OCI-M1 (cell line): ENCODE measurements around the gene FKBP6.
"Not testable (repeated sequence)": the region's sequence is repeated elsewhere in the genome, so short reads cannot be mapped to it uniquely, and the experiment has no call there.

Experiments used
- DNase-seq: peaks from one replicate; lab custom pipeline; 2025; lab: John Stamatoyannopoulos, UW

Gene FKBP6

GRCh38 chr7:73327922-73328321 is at the start of gene FKBP6, which contains the start of gene TRIM50:
Gene FKBP6, plus strand, starts transcription at chr7:73328161. Its CDS starts 268 bp downstream, at chr7:73328429.
Gene TRIM50, minus strand, starts transcription at chr7:73328082. Its CDS starts 3,295 bp downstream, at chr7:73324787.
- DNase-seq = not testable (repeated sequence)

- DNase-seq = not testable (repeated sequence)
Measured at GRCh38 chr7:73297235-73297634, 30.7 kb upstream of the FKBP6 start.

GRCh38 chr7:73297706-73298105 is 30.3 kb upstream of the FKBP6 start:
- not testable (repeated sequence) for DNase-seq

GRCh38 chr7:73299812-73300211 is 28.1 kb upstream of the FKBP6 start:
- DNase-seq = not testable (repeated sequence)

GRCh38 chr7:73301108-73301507 is 26.9 kb upstream of the FKBP6 start:
- not testable (repeated sequence) for DNase-seq

GRCh38 chr7:73302846-73303245 is 25.1 kb upstream of the FKBP6 start:
- not testable (repeated sequence) for DNase-seq

- no peak for DNase-seq
Measured at GRCh38 chr7:73303546-73303945, 24.4 kb upstream of the FKBP6 start.

- no peak for DNase-seq
Measured at GRCh38 chr7:73304071-73304470, 23.9 kb upstream of the FKBP6 start.

- DNase-seq = not testable (repeated sequence)
Measured at GRCh38 chr7:73304612-73305387, 23.2 kb upstream of the FKBP6 start.

- DNase-seq = no peak
Measured at GRCh38 chr7:73307436-73307835, 20.5 kb upstream of the FKBP6 start.

- DNase-seq = no peak
Measured at GRCh38 chr7:73308074-73308664, 19.8 kb upstream of the FKBP6 start.

GRCh38 chr7:73308665-73309214 is 19.2 kb upstream of the FKBP6 start, which contains the start of gene NSUN5:
Gene NSUN5, minus strand, starts transcription at chr7:73308826. Its CDS starts 36 bp downstream, at chr7:73308790.
- DNase-seq = peak; percentile 97

GRCh38 chr7:73311421-73311820 is 16.5 kb upstream of the FKBP6 start:
- not testable (repeated sequence) for DNase-seq

GRCh38 chr7:73312831-73313520 is 15.0 kb upstream of the FKBP6 start:
- DNase-seq = no peak

GRCh38 chr7:73313521-73313906 is 14.4 kb upstream of the FKBP6 start:
- no peak for DNase-seq

GRCh38 chr7:73314271-73314670 is 13.7 kb upstream of the FKBP6 start:
- no peak for DNase-seq

GRCh38 chr7:73316521-73316920 is 11.4 kb upstream of the FKBP6 start:
- DNase-seq = no peak

- not testable (repeated sequence) for DNase-seq
Measured at GRCh38 chr7:73318656-73319204, 9.2 kb upstream of the FKBP6 start.

- DNase-seq = not testable (repeated sequence)
Measured at GRCh38 chr7:73319541-73319940, 8.4 kb upstream of the FKBP6 start.

- not testable (repeated sequence) for DNase-seq
Measured at GRCh38 chr7:73320009-73320408, 8.0 kb upstream of the FKBP6 start.

- not testable (repeated sequence) for DNase-seq
Measured at GRCh38 chr7:73323434-73324080, 4.4 kb upstream of the FKBP6 start.
